Smooth muscle cell (in vitro differentiated cells): ENCODE measurements around the gene ARHGAP44. TPM values are rescaled to one million over a fixed set of nuclear protein-coding genes. Genes with fewer than 3 reads are reported as not detected.
A peak's percentile ranks its signal among the peaks of the same experiment; 100 is the strongest.

ENCODE experiments used
- DNase-seq: peaks from one replicate; lab custom pipeline; 2025; ENCODE audit not compliant: unreplicated experiment; lab: John Stamatoyannopoulos, UW
- H2AFZ ChIP-seq: fragments of 200-600 bp; sonication (generic); 2 replicates; pipeline ENCODE4 v1.6.0; 2016; ENCODE audit warnings: antibody characterized with exemption, low read depth, mild to moderate bottlenecking
- H3F3A ChIP-seq: fragments of 200-600 bp; sonication (generic); 2 replicates; pipeline ENCODE4 v1.6.0; 2017; ENCODE audit warnings: antibody characterized with exemption, low read depth
- H3K27ac ChIP-seq: fragments of 200-600 bp; sonication (generic); 2 replicates; pipeline ENCODE4 v1.5.1; 2016; ENCODE audit warnings: low read depth, mild to moderate bottlenecking
- H3K27me3 ChIP-seq: fragments of 200-600 bp; sonication (generic); 2 replicates; pipeline ENCODE4 v1.6.1; 2016; ENCODE audit warnings: low read depth, mild to moderate bottlenecking
- H3K36me3 ChIP-seq: fragments of 200-600 bp; sonication (generic); 2 replicates; pipeline ENCODE4 v1.5.1; 2016; ENCODE audit warnings: low read depth
- H3K4me1 ChIP-seq: fragments of 200-600 bp; sonication (generic); 2 replicates; pipeline ENCODE4 v1.5.1; 2016; ENCODE audit warnings: low read depth
- H3K4me2 ChIP-seq: fragments of 200-600 bp; sonication (generic); 2 replicates; pipeline ENCODE4 v1.6.0; 2016; ENCODE audit warnings: mild to moderate bottlenecking
- H3K4me3 ChIP-seq: fragments of 200-600 bp; sonication (generic); 2 replicates; pipeline ENCODE4 v1.5.1; 2016; ENCODE audit warnings: mild to moderate bottlenecking
- H3K79me2 ChIP-seq: fragments of 200-600 bp; sonication (generic); 2 replicates; pipeline ENCODE4 v1.6.0; 2016; ENCODE audit warnings: low read depth, mild to moderate bottlenecking
- H3K9ac ChIP-seq: fragments of 200-600 bp; sonication (generic); 2 replicates; pipeline ENCODE4 v1.6.0; 2016; ENCODE audit warnings: low read depth
- H3K9me3 ChIP-seq: fragments of 200-600 bp; sonication (generic); replicated peaks from 2 replicates; pipeline ENCODE4 v1.5.1; 2016; ENCODE audit warnings: low read depth
- H4K20me1 ChIP-seq: fragments of 200-600 bp; sonication (generic); 2 replicates; pipeline ENCODE4 v1.6.0; 2016; ENCODE audit warnings: low read depth
- CTCF ChIP-seq: fragments of 200-600 bp; sonication (generic); IDR thresholded peaks from 2 replicates; pipeline ENCODE4 v1.5.1; 2017; ENCODE audit warnings: borderline replicate concordance, mild to moderate bottlenecking, antibody characterized with exemption; ENCODE audit not compliant: insufficient read depth, poor library complexity, severe bottlenecking
- WGBS: methylation state at CpG from one replicate; pipeline ENCODE4 v1.1.7; 2016; ENCODE audit warnings: low lambda C conversion rate; 5-methylcytosine and 5-hydroxymethylcytosine counted together
- polyA plus RNA-seq: library from polyadenylated mRNA; unstranded; fragments of >200 nt; fragmentation: Nextera tagmentation; extraction: Ambion mirVana; gene quantifications from 2 replicates; pipeline ENCODE4 v1.2.1, GENCODE V29; 2016
- total RNA-seq: library from RNA; depleted of rRNA; stranded (reverse); fragments of >200 nt; gene quantifications from 2 replicates; pipeline ENCODE4 v1.2.3, GENCODE V29; 2014

Gene ARHGAP44
- total and polyA plus RNA-seq, 2 experiments from 2014 or later = 1.3 to 2.0 TPM

- peak within 1 kb of the TSS; percentile 81 for H3K27ac ChIP-seq
- no peaks in the 10 kb centered on the region for H3K9me3 ChIP-seq
- no peak for TF ChIP-seq CTCF
- DNase-seq = peak; percentile 78
- H3K4me1 ChIP-seq = no peaks in the 10 kb centered on the region
- no peaks in the 10 kb centered on the region for H3K27me3 ChIP-seq
- H3K4me3 ChIP-seq = peak within 1 kb of the TSS; percentile 81
- no peaks in the 10 kb centered on the region for H4K20me1 ChIP-seq
- H3K79me2 ChIP-seq = peaks cover 9% of the 10 kb centered on the region
- WGBS = under 1% methylated on average over 77 of the region's 79 CpGs
- H3K9ac ChIP-seq = peak within 1 kb of the TSS; percentile 79
- H2AFZ ChIP-seq = peak within 1 kb of the TSS; percentile 92
- H3F3A ChIP-seq = no peaks in the 10 kb centered on the region
- peaks cover 12% of the 10 kb centered on the region for H3K36me3 ChIP-seq
- H3K4me2 ChIP-seq = peak within 1 kb of the TSS; percentile 91
Observed at GRCh38 chr17:13017655-13018459, 228.6 kb downstream of the ARHGAP44 start, which contains the start of gene ELAC2. TSS of gene ELAC2 (minus strand) at chr17:13018027. CDS start at chr17:13017947, 80 bp downstream.

- no peak overlapping the region for H3K27ac ChIP-seq
- H3K9ac ChIP-seq = no peak overlapping the region
- no peaks in the 10 kb centered on the region for H3K27me3 ChIP-seq
- no peaks in the 10 kb centered on the region for H3K4me1 ChIP-seq
- no peaks in the 10 kb centered on the region for H3K9me3 ChIP-seq
- H3K4me2 ChIP-seq = peak overlapping the region; percentile 77
- H4K20me1 ChIP-seq = no peaks in the 10 kb centered on the region
- H3K4me3 ChIP-seq = peak overlapping the region; percentile 31
- no peak for DNase-seq
- no peak for TF ChIP-seq CTCF
- no peak overlapping the region for H2AFZ ChIP-seq
- no peaks in the 10 kb centered on the region for H3K79me2 ChIP-seq
- no peaks in the 10 kb centered on the region for H3F3A ChIP-seq
- 68% methylated on average over 6 of the region's 6 CpGs for WGBS
- H3K36me3 ChIP-seq = no peaks in the 10 kb centered on the region
Observed at GRCh38 chr17:13024016-13024415, 234.7 kb downstream of the ARHGAP44 start.

- WGBS = 28% methylated on average over 19 of the region's 19 CpGs
- Histone ChIP-seq H3K4me2 (peak overlapping the region; percentile 77), H3K4me1 (no peaks in the 10 kb centered on the region), H3F3A (no peaks in the 10 kb centered on the region), H3K79me2 (no peaks in the 10 kb centered on the region), H3K9ac (no peak overlapping the region), H3K4me3 (peak overlapping the region; percentile 31), H2AFZ (peak overlapping the region; percentile 42), H3K9me3 (no peaks in the 10 kb centered on the region), H3K36me3 (no peaks in the 10 kb centered on the region), H4K20me1 (no peaks in the 10 kb centered on the region), H3K27ac (no peak overlapping the region), H3K27me3 (no peaks in the 10 kb centered on the region)
- peak; percentile 23 for DNase-seq
- peak; percentile 96 for TF ChIP-seq CTCF
Observed at GRCh38 chr17:13024526-13025257, 235.4 kb downstream of the ARHGAP44 start.
